Activated CD4-positive, alpha-beta T cell treated with anti-CD3 and anti-CD28 coated beads, Interleukin-2, amount 50 U/mL, for 4 hours (primary cell): ENCODE measurements around the gene SMG7.
"Not testable (repeated sequence)": the region's sequence is repeated elsewhere in the genome, so short reads cannot be mapped to it uniquely, and the experiment has no call there.

Experiments
- DNase-seq, 2 experiments: peaks; one replicate each; pipeline ENCODE4 v3.0.0-alpha.2; 2020

The SMG7 gene, protein sequence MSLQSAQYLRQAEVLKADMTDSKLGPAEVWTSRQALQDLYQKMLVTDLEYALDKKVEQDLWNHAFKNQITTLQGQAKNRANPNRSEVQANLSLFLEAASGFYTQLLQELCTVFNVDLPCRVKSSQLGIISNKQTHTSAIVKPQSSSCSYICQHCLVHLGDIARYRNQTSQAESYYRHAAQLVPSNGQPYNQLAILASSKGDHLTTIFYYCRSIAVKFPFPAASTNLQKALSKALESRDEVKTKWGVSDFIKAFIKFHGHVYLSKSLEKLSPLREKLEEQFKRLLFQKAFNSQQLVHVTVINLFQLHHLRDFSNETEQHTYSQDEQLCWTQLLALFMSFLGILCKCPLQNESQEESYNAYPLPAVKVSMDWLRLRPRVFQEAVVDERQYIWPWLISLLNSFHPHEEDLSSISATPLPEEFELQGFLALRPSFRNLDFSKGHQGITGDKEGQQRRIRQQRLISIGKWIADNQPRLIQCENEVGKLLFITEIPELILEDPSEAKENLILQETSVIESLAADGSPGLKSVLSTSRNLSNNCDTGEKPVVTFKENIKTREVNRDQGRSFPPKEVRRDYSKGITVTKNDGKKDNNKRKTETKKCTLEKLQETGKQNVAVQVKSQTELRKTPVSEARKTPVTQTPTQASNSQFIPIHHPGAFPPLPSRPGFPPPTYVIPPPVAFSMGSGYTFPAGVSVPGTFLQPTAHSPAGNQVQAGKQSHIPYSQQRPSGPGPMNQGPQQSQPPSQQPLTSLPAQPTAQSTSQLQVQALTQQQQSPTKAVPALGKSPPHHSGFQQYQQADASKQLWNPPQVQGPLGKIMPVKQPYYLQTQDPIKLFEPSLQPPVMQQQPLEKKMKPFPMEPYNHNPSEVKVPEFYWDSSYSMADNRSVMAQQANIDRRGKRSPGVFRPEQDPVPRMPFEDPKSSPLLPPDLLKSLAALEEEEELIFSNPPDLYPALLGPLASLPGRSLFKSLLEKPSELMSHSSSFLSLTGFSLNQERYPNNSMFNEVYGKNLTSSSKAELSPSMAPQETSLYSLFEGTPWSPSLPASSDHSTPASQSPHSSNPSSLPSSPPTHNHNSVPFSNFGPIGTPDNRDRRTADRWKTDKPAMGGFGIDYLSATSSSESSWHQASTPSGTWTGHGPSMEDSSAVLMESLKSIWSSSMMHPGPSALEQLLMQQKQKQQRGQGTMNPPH

GRCh38 chr1:183472488-183473216, at the start of gene SMG7:
SMG7 (plus strand) TSS chr1:183472499; CDS start chr1:183472621, 122 bp downstream.
- DNase-seq = peak; percentile 50 to 60

DNA sequence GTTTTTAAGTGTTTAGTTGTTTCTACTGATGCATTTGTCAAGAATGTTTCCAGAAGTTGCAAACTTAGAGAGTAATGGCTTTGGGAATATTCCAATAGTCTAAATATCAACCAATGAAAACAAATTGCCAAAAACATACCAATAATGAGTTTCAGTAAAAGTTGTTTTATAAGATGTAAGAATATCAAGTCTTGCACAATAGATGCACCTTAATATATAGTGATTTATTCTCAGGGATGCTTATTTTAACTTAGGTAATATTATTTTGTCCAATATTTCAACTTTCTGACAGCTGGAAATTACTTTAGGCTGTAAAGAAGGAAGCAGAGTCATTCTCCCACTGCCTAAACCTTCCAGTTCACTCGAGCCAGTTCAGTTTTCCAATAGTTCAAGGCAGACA, 48.8 kb upstream of the SMG7 start:
- no peak for DNase-seq

DNA sequence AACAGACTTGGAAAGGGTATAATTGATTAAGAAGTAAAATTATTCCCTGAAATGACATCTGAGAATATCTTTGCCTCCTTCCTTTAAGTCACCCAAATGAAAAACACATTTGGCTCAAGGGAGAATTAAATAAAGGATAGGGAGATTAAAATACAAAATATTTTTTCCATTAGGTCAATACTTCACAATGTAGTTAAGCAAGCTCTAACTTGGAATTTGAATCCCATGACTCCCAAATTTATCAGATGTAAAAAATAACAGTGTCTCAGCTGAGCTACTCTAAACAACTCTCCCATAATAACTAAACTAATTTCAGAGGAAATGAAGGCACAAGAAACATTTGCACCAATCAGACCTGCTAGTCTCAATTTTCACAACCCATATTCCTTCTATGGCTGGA, 47.6 kb upstream of the SMG7 start:
- no peak for DNase-seq

- not testable (repeated sequence) for DNase-seq
Measured at GRCh38 chr1:183427591-183427990, 44.7 kb upstream of the SMG7 start.

GRCh38 chr1:183431840-183432547, 40.3 kb upstream of the SMG7 start:
- no peak for DNase-seq

GRCh38 chr1:183432548-183432875, 39.8 kb upstream of the SMG7 start:
- no peak for DNase-seq

- DNase-seq = no peak
Measured at GRCh38 chr1:183433703-183434102, 38.6 kb upstream of the SMG7 start.

- DNase-seq = no peak
Measured at GRCh38 chr1:183435497-183435896, 36.8 kb upstream of the SMG7 start.

GRCh38 chr1:183438060-183438459, 34.2 kb upstream of the SMG7 start:
- DNase-seq = no peak

- no peak for DNase-seq
Measured at GRCh38 chr1:183443011-183443410, 29.3 kb upstream of the SMG7 start.

- no peak for DNase-seq
Measured at GRCh38 chr1:183443466-183443865, 28.8 kb upstream of the SMG7 start.

DNA sequence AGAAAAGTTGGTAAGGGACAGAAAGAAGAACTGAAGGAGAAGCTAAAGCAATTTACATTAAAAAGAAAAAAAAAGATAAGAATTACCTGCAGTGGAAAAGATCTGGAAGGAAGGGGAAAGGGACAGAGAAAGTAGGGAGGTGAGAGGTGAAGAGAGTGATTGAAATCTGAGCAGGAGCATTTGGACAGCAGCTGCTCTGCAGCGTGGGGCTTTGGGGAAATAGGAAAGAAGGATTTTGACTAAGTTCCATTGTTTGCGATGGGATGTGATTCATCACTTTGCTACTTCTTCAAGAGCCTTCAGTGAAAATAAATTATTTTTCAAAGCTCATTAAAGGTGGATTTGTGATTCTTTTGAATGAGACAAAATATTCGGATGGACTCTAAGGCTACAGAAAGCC, 28.1 kb upstream of the SMG7 start:
- no peak for DNase-seq

- no peak for DNase-seq
Measured at GRCh38 chr1:183449223-183449770, 23.0 kb upstream of the SMG7 start.

DNA sequence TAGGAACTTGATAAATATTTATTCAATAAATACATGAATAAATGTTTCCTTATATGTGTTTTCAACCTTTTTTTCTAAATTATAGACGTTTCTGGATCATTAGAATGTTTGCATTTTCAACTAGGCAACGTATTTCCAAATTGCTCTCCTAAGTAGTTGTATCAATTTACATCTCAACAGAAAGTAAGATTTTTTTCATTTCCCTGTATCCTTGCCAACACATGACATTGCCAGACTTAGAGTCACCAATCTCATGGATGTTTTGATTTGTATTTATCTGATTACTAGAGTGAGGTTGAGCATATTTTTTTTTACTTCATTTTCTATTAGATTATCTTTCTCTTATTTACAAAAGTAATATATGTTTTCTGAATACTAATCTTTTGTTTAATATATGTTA, 22.2 kb upstream of the SMG7 start:
- no peak for DNase-seq

- DNase-seq = no peak
Measured at GRCh38 chr1:183454377-183454776, 17.9 kb upstream of the SMG7 start.

- DNase-seq = no peak
Measured at GRCh38 chr1:183456826-183457225, 15.5 kb upstream of the SMG7 start.

DNA sequence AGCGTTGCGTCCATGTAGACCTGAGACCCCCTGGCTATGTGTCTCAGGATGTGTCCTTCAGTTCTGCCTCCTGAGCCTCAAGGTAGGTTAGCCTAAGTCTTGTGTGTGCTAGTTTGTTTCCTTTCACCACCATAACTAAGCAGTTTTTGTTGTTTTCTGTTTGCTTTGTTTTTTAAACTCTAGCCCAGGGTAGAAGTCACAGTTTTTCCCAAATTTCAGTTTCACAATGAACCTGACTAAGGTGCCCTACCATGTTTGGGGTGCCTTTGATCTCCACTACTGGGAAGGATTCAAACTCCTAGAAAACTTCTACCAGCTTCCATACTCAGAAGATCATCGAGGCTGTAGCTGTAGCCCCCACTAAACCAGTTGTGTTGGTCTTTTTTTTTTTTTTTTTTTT, 14.8 kb upstream of the SMG7 start:
- DNase-seq = no peak

- no peak for DNase-seq
Measured at GRCh38 chr1:183460596-183460995, 11.7 kb upstream of the SMG7 start.

DNA sequence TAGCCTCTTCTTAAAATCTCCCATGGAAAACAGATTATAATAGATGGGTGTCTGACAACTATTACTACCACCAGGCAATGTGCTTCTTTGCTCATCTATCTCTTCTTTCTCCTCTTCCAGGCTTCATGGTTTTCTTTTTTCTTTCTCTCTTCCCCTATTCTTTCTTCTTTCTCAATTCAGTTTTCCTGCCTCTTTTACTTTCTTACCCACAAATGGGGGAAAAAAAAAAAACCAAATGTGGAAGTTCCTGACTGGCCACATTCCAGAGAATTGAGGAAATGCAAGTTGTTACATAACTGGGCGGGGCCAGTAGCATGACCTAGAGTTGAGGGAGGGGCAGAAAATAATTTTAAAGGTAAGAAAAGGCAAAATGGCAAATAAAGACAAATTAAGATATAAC, 10.9 kb upstream of the SMG7 start:
- no peak for DNase-seq

GRCh38 chr1:183463566-183463965, 8.7 kb upstream of the SMG7 start:
- DNase-seq = no peak

- DNase-seq = no peak
Measured at GRCh38 chr1:183466781-183467180, 5.5 kb upstream of the SMG7 start.

DNA sequence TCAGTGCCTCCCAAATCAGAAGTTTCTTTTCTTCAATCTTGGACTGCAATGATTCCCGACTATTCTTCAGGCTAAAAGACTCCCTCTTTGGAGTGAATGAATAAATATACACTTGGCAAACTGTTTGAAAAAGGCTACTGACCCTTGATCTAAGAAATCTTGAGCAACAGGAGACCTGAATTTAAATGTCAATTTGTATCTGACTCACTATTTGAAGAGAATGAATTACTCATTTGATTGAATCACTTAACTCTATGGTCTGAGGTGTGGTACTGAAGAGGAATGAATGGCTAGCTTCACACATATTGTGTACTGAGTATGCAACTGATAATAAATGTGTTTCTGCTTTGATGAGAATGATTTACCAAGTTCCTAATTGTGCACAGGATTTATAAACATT, 4.6 kb upstream of the SMG7 start:
- no peak for DNase-seq
